ENCODE results near the gene RAPGEF2. TPM values are rescaled to one million over a fixed set of nuclear protein-coding genes. Genes with fewer than 3 reads are reported as not detected.
"Not testable (repeated sequence)": the region's sequence is repeated elsewhere in the genome, so short reads cannot be mapped to it uniquely, and the experiment has no call there.

RAPGEF2 gene
- total RNA-seq, 2 donors from 2014 or later: 38.2 to 46.7 TPM

DNA sequence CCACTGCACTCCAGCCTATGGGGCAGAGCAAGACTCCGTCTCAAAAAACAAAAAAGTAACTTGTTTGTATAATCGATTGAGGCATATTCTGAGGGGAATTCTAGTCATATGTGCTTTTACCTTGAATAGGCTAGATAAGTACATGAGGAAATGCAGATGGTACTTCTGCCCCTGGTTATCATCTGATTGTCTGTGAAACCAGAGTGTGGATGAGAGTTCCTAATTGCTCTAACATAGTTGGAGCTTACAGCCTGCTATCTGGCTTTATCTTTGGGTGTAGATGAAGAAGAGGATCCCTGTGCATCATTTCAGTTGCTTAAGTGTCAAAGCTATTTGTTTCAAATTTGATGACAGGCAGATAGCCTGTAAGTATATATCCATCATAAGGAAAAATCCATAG lies 205.1 kb downstream of the RAPGEF2 start:
- DNase-seq (no peak), ATAC-seq (no peak)
- 55 to 71% methylated on average over 2 of the region's 2 CpGs for WGBS, 2 donors
- H3K27me3 ChIP-seq: no peaks in the 10 kb centered on the region
- H3K9me3 ChIP-seq: no peaks in the 10 kb centered on the region
- intact Hi-C loops (cut with DNase I): no loop called here
- H3K27ac ChIP-seq: no peak overlapping the region
- H3K4me1 ChIP-seq: peaks cover 17% of the 10 kb centered on the region
- H3K4me3 ChIP-seq: no peak overlapping the region
- no peaks in the 10 kb centered on the region for H3K36me3 ChIP-seq (replicated peaks in 1 of 2; ENCODE audit: insufficient read depth in 1 of 2, low read depth in 2 of 2)
- no peak for TF ChIP-seq POLR2A (IDR thresholded peaks at IDR 0.05)
- TF ChIP-seq, protein P1, sequence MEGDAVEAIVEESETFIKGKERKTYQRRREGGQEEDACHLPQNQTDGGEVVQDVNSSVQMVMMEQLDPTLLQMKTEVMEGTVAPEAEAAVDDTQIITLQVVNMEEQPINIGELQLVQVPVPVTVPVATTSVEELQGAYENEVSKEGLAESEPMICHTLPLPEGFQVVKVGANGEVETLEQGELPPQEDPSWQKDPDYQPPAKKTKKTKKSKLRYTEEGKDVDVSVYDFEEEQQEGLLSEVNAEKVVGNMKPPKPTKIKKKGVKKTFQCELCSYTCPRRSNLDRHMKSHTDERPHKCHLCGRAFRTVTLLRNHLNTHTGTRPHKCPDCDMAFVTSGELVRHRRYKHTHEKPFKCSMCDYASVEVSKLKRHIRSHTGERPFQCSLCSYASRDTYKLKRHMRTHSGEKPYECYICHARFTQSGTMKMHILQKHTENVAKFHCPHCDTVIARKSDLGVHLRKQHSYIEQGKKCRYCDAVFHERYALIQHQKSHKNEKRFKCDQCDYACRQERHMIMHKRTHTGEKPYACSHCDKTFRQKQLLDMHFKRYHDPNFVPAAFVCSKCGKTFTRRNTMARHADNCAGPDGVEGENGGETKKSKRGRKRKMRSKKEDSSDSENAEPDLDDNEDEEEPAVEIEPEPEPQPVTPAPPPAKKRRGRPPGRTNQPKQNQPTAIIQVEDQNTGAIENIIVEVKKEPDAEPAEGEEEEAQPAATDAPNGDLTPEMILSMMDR (IDR thresholded peaks at IDR 0.05): no peak

DNA sequence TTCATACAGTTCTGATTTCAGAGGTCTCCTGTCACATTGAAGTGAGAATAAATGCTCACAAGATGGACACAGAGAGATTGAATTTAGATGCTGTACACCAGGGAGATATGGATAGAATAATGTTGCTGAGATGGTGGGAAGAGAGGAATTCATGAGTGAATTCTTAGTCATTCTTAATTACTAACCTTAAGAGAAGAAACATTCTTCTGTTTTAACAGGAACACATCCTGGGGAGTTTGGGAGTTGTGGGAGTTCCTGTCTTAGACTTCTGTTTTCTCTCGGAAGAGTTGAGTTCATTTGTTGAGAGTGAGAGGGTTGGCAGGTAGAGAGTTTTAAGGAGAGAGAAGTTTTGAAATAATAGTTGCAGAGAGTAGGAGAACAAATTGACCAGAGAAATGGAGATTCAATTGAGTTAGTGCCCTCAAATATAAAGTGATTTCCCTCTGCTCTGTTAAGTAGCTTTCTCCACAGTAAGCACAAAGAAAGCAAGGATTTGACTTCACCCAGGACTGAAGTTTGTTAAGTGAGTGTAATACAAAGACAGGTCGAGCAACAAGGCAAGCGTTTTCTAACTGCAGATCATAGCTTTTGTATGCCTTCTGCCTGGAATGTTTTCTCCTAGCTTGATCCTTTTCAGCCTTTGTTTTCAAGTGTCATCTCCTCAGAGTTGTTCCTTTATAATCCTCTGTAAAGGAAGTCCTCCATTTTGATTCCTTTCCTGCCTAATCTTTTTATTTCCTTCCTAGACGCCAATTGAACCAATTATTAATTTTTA lies 205.9 kb downstream of the RAPGEF2 start:
- Histone ChIP-seq H3K27me3 (no peaks in the 10 kb centered on the region), H3K27ac (no peak overlapping the region), H3K4me3 (no peak overlapping the region), H3K36me3 (replicated peaks in 1 of 2; ENCODE audit: insufficient read depth in 1 of 2, low read depth in 2 of 2) (no peaks in the 10 kb centered on the region), H3K9me3 (no peaks in the 10 kb centered on the region), H3K4me1 (peaks cover 17% of the 10 kb centered on the region)
- ATAC-seq (no peak), DNase-seq (no peak)
- WGBS, 2 donors: 79 to 82% methylated on average over 4 of the region's 4 CpGs
- intact Hi-C loops (cut with DNase I): no loop called here
- TF ChIP-seq, protein P1 (IDR thresholded peaks at IDR 0.05): no peak
- no peak for TF ChIP-seq POLR2A (IDR thresholded peaks at IDR 0.05)

DNA sequence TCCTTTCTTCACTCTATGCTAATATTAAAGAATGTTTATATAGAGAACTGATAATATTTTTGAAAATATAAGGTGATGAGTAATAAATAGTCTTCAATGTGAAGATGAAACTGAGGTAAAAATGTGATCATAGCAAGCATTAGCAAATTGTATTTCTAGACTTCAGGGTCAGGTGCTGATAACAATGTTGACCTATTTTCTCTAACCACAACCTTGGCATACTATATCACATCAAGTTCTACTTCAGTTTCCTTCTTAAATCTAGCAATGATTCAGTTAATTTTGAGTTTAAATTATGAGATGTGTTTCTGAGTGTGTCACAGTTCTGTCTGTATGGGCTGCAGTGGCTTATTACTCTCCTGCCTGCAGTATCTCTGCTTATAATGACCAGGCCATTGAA lies 209.4 kb downstream of the RAPGEF2 start:
- H3K27ac ChIP-seq: no peak overlapping the region
- no peaks in the 10 kb centered on the region for H3K9me3 ChIP-seq
- no peak for ATAC-seq
- no peaks in the 10 kb centered on the region for H3K36me3 ChIP-seq (replicated peaks in 1 of 2; ENCODE audit: insufficient read depth in 1 of 2, low read depth in 2 of 2)
- H3K27me3 ChIP-seq: no peaks in the 10 kb centered on the region
- no peak for TF ChIP-seq POLR2A (IDR thresholded peaks at IDR 0.05)
- TF ChIP-seq, protein P1 (IDR thresholded peaks at IDR 0.05): no peak
- peaks cover 17% of the 10 kb centered on the region for H3K4me1 ChIP-seq
- H3K4me3 ChIP-seq: no peak overlapping the region
- DNase-seq: no peak
- intact Hi-C loops (cut with DNase I): no loop called here

DNA sequence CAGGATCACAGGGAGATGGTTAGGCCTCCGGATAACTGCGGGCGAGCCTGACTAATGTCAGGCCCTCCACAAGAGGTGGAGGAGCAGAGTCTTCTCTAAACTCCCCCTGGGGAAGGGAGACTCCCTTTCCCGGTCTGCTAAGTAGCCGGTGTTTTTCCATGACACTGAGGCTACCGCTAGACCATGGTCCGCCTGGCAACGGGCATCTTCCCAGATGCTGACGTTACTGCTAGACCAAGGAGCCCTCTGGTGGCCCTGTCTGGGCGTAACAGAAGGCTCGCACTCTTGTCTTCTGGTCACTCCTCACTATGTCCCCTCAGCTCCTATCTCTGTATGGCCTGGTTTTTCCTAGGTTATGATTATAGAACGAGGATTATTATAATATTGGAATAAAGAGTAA lies 213.0 kb downstream of the RAPGEF2 start:
- H3K36me3 ChIP-seq (replicated peaks in 1 of 2; ENCODE audit: insufficient read depth in 1 of 2, low read depth in 2 of 2); H3K9me3 ChIP-seq; H3K27ac ChIP-seq; H3K27me3 ChIP-seq; ATAC-seq; intact Hi-C loops (cut with DNase I); H3K4me3 ChIP-seq: not testable (repeated sequence)
- peaks cover 17% of the 10 kb centered on the region for H3K4me1 ChIP-seq
- peak in 1 of 4 donors; percentile 13 for DNase-seq
- WGBS, 2 donors: 94 to 97% methylated on average over 12 of the region's 12 CpGs

DNA sequence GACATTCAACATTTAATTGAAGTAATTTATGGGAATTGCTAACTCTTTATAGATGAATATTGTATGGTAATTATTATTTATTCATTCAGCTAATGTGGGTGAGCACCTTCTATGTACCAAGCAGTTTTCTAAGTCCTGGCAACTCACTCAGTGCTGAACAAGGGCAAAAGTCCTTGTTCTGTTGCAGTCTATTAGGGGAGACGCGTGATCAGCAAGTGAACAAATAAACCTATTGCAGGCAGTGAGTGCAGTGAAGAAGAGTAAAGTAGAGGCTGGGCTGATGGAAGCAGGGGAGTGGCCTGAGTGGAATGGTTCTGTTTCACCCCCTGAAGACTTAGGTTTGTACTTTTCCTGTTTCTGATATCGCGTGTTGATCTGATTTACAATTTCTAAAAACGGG lies 214.3 kb downstream of the RAPGEF2 start:
- intact Hi-C loops (cut with DNase I): no loop called here
- WGBS, 2 donors: 94 to 98% methylated on average over 5 of the region's 5 CpGs
- H3K27me3 ChIP-seq: no peaks in the 10 kb centered on the region
- H3K27ac ChIP-seq: no peak overlapping the region
- no peak overlapping the region for H3K4me3 ChIP-seq
- H3K9me3 ChIP-seq: no peaks in the 10 kb centered on the region
- DNase-seq (no peak), ATAC-seq (no peak)
- peaks cover 6% of the 10 kb centered on the region for H3K4me1 ChIP-seq
- H3K36me3 ChIP-seq (replicated peaks in 1 of 2; ENCODE audit: insufficient read depth in 1 of 2, low read depth in 2 of 2): no peaks in the 10 kb centered on the region
- no peak for TF ChIP-seq POLR2A (IDR thresholded peaks at IDR 0.05)

DNA sequence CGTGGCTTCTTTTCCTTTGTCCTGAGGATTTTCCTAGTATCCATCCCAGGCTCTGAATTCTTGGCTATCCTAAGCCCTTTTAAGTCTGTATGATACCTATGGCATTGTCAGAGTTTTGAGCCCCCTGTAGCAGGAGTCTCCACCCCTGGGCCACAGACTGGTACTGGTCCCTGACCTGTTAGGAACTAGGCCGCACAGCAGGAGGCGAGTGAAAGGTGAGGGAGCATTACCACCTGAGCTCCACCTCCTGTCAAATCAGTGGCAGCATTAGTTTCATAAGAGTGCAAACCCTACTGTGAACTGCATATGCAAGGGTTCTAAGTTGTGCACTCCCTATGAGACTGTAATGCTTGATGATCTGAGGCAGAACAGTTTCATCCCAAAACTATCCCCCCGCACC lies 216.1 kb downstream of the RAPGEF2 start:
- no peak for TF ChIP-seq POLR2A (IDR thresholded peaks at IDR 0.05)
- TF ChIP-seq, protein P1 (IDR thresholded peaks at IDR 0.05): no peak
- no peak for ATAC-seq
- 87 to 97% methylated on average over 4 of the region's 4 CpGs for WGBS, 2 donors
- Histone ChIP-seq H3K27ac (no peak overlapping the region), H3K4me1 (no peaks in the 10 kb centered on the region), H3K9me3 (no peaks in the 10 kb centered on the region), H3K4me3 (no peak overlapping the region), H3K36me3 (replicated peaks in 1 of 2; ENCODE audit: insufficient read depth in 1 of 2, low read depth in 2 of 2) (no peaks in the 10 kb centered on the region), H3K27me3 (no peaks in the 10 kb centered on the region)
- DNase-seq: no peak
- intact Hi-C loops (cut with DNase I): no loop called here
